Glutamatergic neuron (in vitro differentiated cells): ENCODE results near the gene GJB5. TPM values are rescaled to one million over a fixed set of nuclear protein-coding genes. Genes with fewer than 3 reads are reported as not detected.
"Not testable (repeated sequence)": the region's sequence is repeated elsewhere in the genome, so short reads cannot be mapped to it uniquely, and the experiment has no call there.

Experiments
- DNase-seq: peaks from one replicate; pipeline ENCODE4 v3.0.0; 2022
- H3K27ac Mint-ChIP-seq: one replicate; pipeline ENCODE4 v1.8.0; 2020; ENCODE audit warnings: mild to moderate bottlenecking, mixed read lengths, inconsistent platforms; ENCODE audit not compliant: unreplicated experiment
- H3K27me3 Mint-ChIP-seq: one replicate; pipeline ENCODE4 v1.8.0; 2020; ENCODE audit warnings: mild to moderate bottlenecking, moderate library complexity, mixed read lengths, inconsistent platforms; ENCODE audit not compliant: unreplicated experiment
- H3K36me3 Mint-ChIP-seq: one replicate; pipeline ENCODE4 v1.8.0; 2020; ENCODE audit warnings: mild to moderate bottlenecking, mixed read lengths, inconsistent platforms; ENCODE audit not compliant: unreplicated experiment
- H3K4me1 Mint-ChIP-seq: one replicate; pipeline ENCODE4 v1.8.0; 2020; ENCODE audit warnings: mild to moderate bottlenecking, low read depth, mixed read lengths, inconsistent platforms; ENCODE audit not compliant: unreplicated experiment
- H3K4me3 Mint-ChIP-seq: one replicate; pipeline ENCODE4 v1.8.0; 2020; ENCODE audit warnings: mild to moderate bottlenecking, mixed read lengths, inconsistent platforms; ENCODE audit not compliant: unreplicated experiment
- H3K9me3 Mint-ChIP-seq: one replicate; pipeline ENCODE4 v1.8.0; 2020; ENCODE audit warnings: mild to moderate bottlenecking, moderate library complexity, mixed read lengths, inconsistent platforms; ENCODE audit not compliant: unreplicated experiment
- CTCF ChIP-seq: fragments of 200-600 bp; sonication (generic); IDR thresholded peaks from one replicate; pipeline ENCODE4 v1.5.0; 2021; ENCODE audit not compliant: partially characterized antibody, unreplicated experiment
- total RNA-seq: library from RNA; stranded (reverse); fragmentation: NEBNext Ultra II Directional; extraction: Animal tissue kit (Norgen Biotek cat#: 25700); gene quantifications from one replicate; pipeline ENCODE4 v1.2.1, GENCODE V29; 2021; ENCODE audit not compliant: unreplicated experiment

GJB5 gene
- total RNA-seq, 1 donor from 2014 or later: not detected

- Mint-ChIP-seq H3K9me3 (peaks cover 2% of the 10 kb centered on the region), H3K4me1 (no peaks in the 10 kb centered on the region), H3K27me3 (peaks cover 3% of the 10 kb centered on the region), H3K36me3 (no peaks in the 10 kb centered on the region), H3K27ac (no peak overlapping the region), H3K4me3 (no peak overlapping the region)
- no peak for TF ChIP-seq CTCF
- no peak for DNase-seq
Observed at GRCh38 chr1:34721241-34721640, 33.6 kb upstream of the GJB5 start.

GRCh38 chr1:34721646-34722355 lies 33.0 kb upstream of the GJB5 start:
- Mint-ChIP-seq H3K27me3 (peaks cover 3% of the 10 kb centered on the region), H3K27ac (no peak overlapping the region), H3K4me1 (no peaks in the 10 kb centered on the region), H3K9me3 (peaks cover 2% of the 10 kb centered on the region), H3K36me3 (no peaks in the 10 kb centered on the region), H3K4me3 (no peak overlapping the region)
- no peak for DNase-seq
- TF ChIP-seq CTCF: no peak

DNA sequence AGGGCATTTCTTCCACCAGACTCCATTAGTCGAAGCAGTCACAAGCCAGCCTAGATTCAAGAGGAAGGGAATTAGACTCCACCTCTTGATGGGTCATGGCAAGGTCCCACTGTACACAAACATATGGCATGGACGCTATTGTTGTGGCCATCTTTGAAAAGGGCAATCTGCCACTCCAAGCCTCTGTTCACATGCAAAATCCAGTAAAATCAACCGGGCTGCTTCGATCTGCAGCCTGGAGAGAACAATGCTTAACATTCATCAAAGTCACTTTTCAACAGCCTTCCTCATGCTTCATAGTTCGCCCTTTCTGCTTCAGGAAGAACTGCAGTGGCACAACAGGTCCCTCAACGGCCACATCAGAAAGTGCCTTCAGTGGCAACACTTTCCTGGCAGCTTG lies 28.0 kb upstream of the GJB5 start:
- Mint-ChIP-seq H3K27ac (no peak overlapping the region), H3K4me1 (no peaks in the 10 kb centered on the region), H3K9me3 (no peaks in the 10 kb centered on the region), H3K36me3 (no peaks in the 10 kb centered on the region), H3K27me3 (peaks cover 6% of the 10 kb centered on the region), H3K4me3 (no peak overlapping the region)
- TF ChIP-seq CTCF: no peak
- no peak for DNase-seq

GRCh38 chr1:34730485-34730884 lies 24.4 kb upstream of the GJB5 start:
- H3K27me3 Mint-ChIP-seq: peaks cover 6% of the 10 kb centered on the region
- no peak for TF ChIP-seq CTCF
- no peaks in the 10 kb centered on the region for H3K4me1 Mint-ChIP-seq
- no peak for DNase-seq
- no peaks in the 10 kb centered on the region for H3K36me3 Mint-ChIP-seq
- no peaks in the 10 kb centered on the region for H3K9me3 Mint-ChIP-seq
- H3K27ac Mint-ChIP-seq: no peak overlapping the region
- no peak overlapping the region for H3K4me3 Mint-ChIP-seq

GRCh38 chr1:34732831-34733230 lies 22.0 kb upstream of the GJB5 start:
- not testable (repeated sequence) for H3K4me1 Mint-ChIP-seq, H3K27me3 Mint-ChIP-seq, DNase-seq, H3K9me3 Mint-ChIP-seq, H3K4me3 Mint-ChIP-seq, H3K36me3 Mint-ChIP-seq, H3K27ac Mint-ChIP-seq
